ENCODE measurements around the gene PALD1.

PALD1 gene

GRCh38 chr10:70518695-70519094, 40.1 kb downstream of the PALD1 start:
- no peak overlapping the region for H3K27ac ChIP-seq (replicated peaks)
- DNase-seq (ENCODE audit: low read depth in 1 of 2, low spot score in 1 of 2), result no peak
- no peak overlapping the region for H3K4me3 ChIP-seq (replicated peaks; ENCODE audit: insufficient read depth, low read length)
- no peaks in the 10 kb centered on the region for H3K27me3 ChIP-seq (ENCODE audit: insufficient read depth, poor library complexity, severe bottlenecking)
- no peak for TF ChIP-seq GABPA (IDR thresholded peaks at IDR 0.05; ENCODE audit: low read depth)
- TF ChIP-seq SPI1 (IDR thresholded peaks at IDR 0.05; ENCODE audit: borderline replicate concordance, low read depth), result no peak
- no peak for TF ChIP-seq CTCF (IDR thresholded peaks at IDR 0.05; ENCODE audit: insufficient read depth, low read length)
- no peak for TF ChIP-seq POLR2AphosphoS5 (IDR thresholded peaks at IDR 0.05; ENCODE audit: low read depth)
- no peak for TF ChIP-seq REST (IDR thresholded peaks at IDR 0.05; ENCODE audit: insufficient replicate concordance, low read depth)

GRCh38 chr10:70523057-70523456, 44.5 kb downstream of the PALD1 start:
- Histone ChIP-seq H3K27ac (replicated peaks) (no peak overlapping the region), H3K27me3 (ENCODE audit: insufficient read depth, poor library complexity, severe bottlenecking) (no peaks in the 10 kb centered on the region), H3K4me3 (replicated peaks; ENCODE audit: insufficient read depth, low read length) (no peak overlapping the region)
- TF ChIP-seq CTCF (IDR thresholded peaks at IDR 0.05; ENCODE audit: insufficient read depth, low read length), result no peak
- no peak for DNase-seq (ENCODE audit: low read depth in 1 of 2, low spot score in 1 of 2)

- no peak overlapping the region for H3K4me3 ChIP-seq (replicated peaks; ENCODE audit: insufficient read depth, low read length)
- H3K27ac ChIP-seq (replicated peaks), result no peak overlapping the region
- no peaks in the 10 kb centered on the region for H3K27me3 ChIP-seq (ENCODE audit: insufficient read depth, poor library complexity, severe bottlenecking)
- TF ChIP-seq GABPA (IDR thresholded peaks at IDR 0.05; ENCODE audit: low read depth) (no peak), POLR2AphosphoS5 (IDR thresholded peaks at IDR 0.05; ENCODE audit: low read depth) (no peak)
- DNase-seq (ENCODE audit: low read depth in 1 of 2, low spot score in 1 of 2), result no peak
Measured at GRCh38 chr10:70523549-70523948, 45.0 kb downstream of the PALD1 start.

GRCh38 chr10:70528314-70528713, 49.7 kb downstream of the PALD1 start:
- H3K4me3 ChIP-seq (replicated peaks; ENCODE audit: insufficient read depth, low read length), result no peak overlapping the region
- no peak for DNase-seq (ENCODE audit: low read depth in 1 of 2, low spot score in 1 of 2)
- TF ChIP-seq GABPA (IDR thresholded peaks at IDR 0.05; ENCODE audit: low read depth), result no peak
- no peak for TF ChIP-seq CTCF (IDR thresholded peaks at IDR 0.05; ENCODE audit: insufficient read depth, low read length)
- TF ChIP-seq SPI1 (IDR thresholded peaks at IDR 0.05; ENCODE audit: borderline replicate concordance, low read depth), result no peak
- TF ChIP-seq REST (IDR thresholded peaks at IDR 0.05; ENCODE audit: insufficient replicate concordance, low read depth), result no peak
- TF ChIP-seq POLR2AphosphoS5 (IDR thresholded peaks at IDR 0.05; ENCODE audit: low read depth), result no peak
- H3K27ac ChIP-seq (replicated peaks), result no peak overlapping the region
- H3K27me3 ChIP-seq (ENCODE audit: insufficient read depth, poor library complexity, severe bottlenecking), result no peaks in the 10 kb centered on the region

Measured in HL-60 (cell line).